ENCODE measurements around the gene TGFB3.
"Not testable (repeated sequence)": the region's sequence is repeated elsewhere in the genome, so short reads cannot be mapped to it uniquely, and the experiment has no call there.

Gene TGFB3

GRCh38 chr14:76015668-76016067 is 33.9 kb upstream of the TGFB3 start:
- Histone ChIP-seq H3K36me3 (no peaks in the 10 kb centered on the region), H3K4me1 (ENCODE audit: control insufficient read depth in 1 of 2, insufficient read depth in 1 of 2, low read depth in 1 of 2, low read length in 1 of 2) (no peaks in the 10 kb centered on the region), H3K4me3 (ENCODE audit: low read depth in 1 of 2, low read length in 1 of 2) (no peak overlapping the region), H3K27ac (no peak overlapping the region), H3K27me3 (no peaks in the 10 kb centered on the region), H3K9me3 (no peaks in the 10 kb centered on the region)
- TF ChIP-seq CTCF (IDR thresholded peaks at IDR 0.05), result no peak

GRCh38 chr14:76015191-76015590 is 33.4 kb upstream of the TGFB3 start:
- no peak overlapping the region for H3K4me3 ChIP-seq (ENCODE audit: low read depth in 1 of 2, low read length in 1 of 2)
- H3K9me3 ChIP-seq, result no peaks in the 10 kb centered on the region
- H3K27me3 ChIP-seq, result no peaks in the 10 kb centered on the region
- H3K36me3 ChIP-seq, result no peaks in the 10 kb centered on the region
- no peak for TF ChIP-seq CTCF (IDR thresholded peaks at IDR 0.05)
- no peaks in the 10 kb centered on the region for H3K4me1 ChIP-seq (ENCODE audit: control insufficient read depth in 1 of 2, insufficient read depth in 1 of 2, low read depth in 1 of 2, low read length in 1 of 2)
- H3K27ac ChIP-seq, result no peak overlapping the region

GRCh38 chr14:76012354-76012753 is 30.6 kb upstream of the TGFB3 start:
- TF ChIP-seq CTCF (IDR thresholded peaks at IDR 0.05), result no peak
- Histone ChIP-seq H3K36me3 (no peaks in the 10 kb centered on the region), H3K4me3 (ENCODE audit: low read depth in 1 of 2, low read length in 1 of 2) (no peak overlapping the region), H3K9me3 (no peaks in the 10 kb centered on the region), H3K27ac (no peak overlapping the region), H3K4me1 (ENCODE audit: control insufficient read depth in 1 of 2, insufficient read depth in 1 of 2, low read depth in 1 of 2, low read length in 1 of 2) (no peaks in the 10 kb centered on the region), H3K27me3 (no peaks in the 10 kb centered on the region)

GRCh38 chr14:76011930-76012329 is 30.1 kb upstream of the TGFB3 start:
- Histone ChIP-seq H3K36me3 (no peaks in the 10 kb centered on the region), H3K27me3 (no peaks in the 10 kb centered on the region), H3K27ac (no peak overlapping the region), H3K4me3 (ENCODE audit: low read depth in 1 of 2, low read length in 1 of 2) (no peak overlapping the region), H3K9me3 (no peaks in the 10 kb centered on the region), H3K4me1 (ENCODE audit: control insufficient read depth in 1 of 2, insufficient read depth in 1 of 2, low read depth in 1 of 2, low read length in 1 of 2) (no peaks in the 10 kb centered on the region)
- TF ChIP-seq CTCF (IDR thresholded peaks at IDR 0.05), result no peak

- not testable (repeated sequence) for H3K36me3 ChIP-seq; H3K9me3 ChIP-seq; H3K27me3 ChIP-seq; H3K4me3 ChIP-seq (ENCODE audit: low read depth in 1 of 2, low read length in 1 of 2); H3K27ac ChIP-seq; H3K4me1 ChIP-seq (ENCODE audit: control insufficient read depth in 1 of 2, insufficient read depth in 1 of 2, low read depth in 1 of 2, low read length in 1 of 2)
Measured at GRCh38 chr14:76009627-76010026, 27.8 kb upstream of the TGFB3 start.

- Histone ChIP-seq H3K4me3 (ENCODE audit: low read depth in 1 of 2, low read length in 1 of 2) (no peak overlapping the region), H3K4me1 (ENCODE audit: control insufficient read depth in 1 of 2, insufficient read depth in 1 of 2, low read depth in 1 of 2, low read length in 1 of 2) (no peaks in the 10 kb centered on the region), H3K9me3 (no peaks in the 10 kb centered on the region), H3K36me3 (no peaks in the 10 kb centered on the region), H3K27me3 (no peaks in the 10 kb centered on the region), H3K27ac (no peak overlapping the region)
- TF ChIP-seq CTCF (IDR thresholded peaks at IDR 0.05), result no peak
Measured at GRCh38 chr14:76007852-76008251, 26.1 kb upstream of the TGFB3 start.
